ENCODE measurements around the gene CD19.

GRCh38 chr16:28898942-28899341 is 32.8 kb upstream of the CD19 start:
- no peak for TF ChIP-seq CTCF (IDR thresholded peaks at IDR 0.05)
- no peak for TF ChIP-seq POLR2A (IDR thresholded peaks at IDR 0.05)

Data from adrenal gland (tissue), 5 donors.